ENCODE measurements around the gene SRSF8. TPM values are rescaled to one million over a fixed set of nuclear protein-coding genes. Genes with fewer than 3 reads are reported as not detected.

The SRSF8 gene
- total and polyA plus RNA-seq, 2 donors (not counting 3 experiments of a cell fraction or from before 2014, with no cell fraction given) = 21.9 to 31.3 TPM

GRCh38 chr11:95091663-95092180 is 25.0 kb downstream of the SRSF8 start:
- no peak overlapping the region for H3K27ac ChIP-seq (ENCODE audit: insufficient read depth, low read depth, low read length)
- no peak overlapping the region for H3K4me3 ChIP-seq (replicated peaks in 1 of 3; ENCODE audit: insufficient read depth in 1 of 3, low read depth in 1 of 3, low read length in 3 of 3)
- no TSS peak for BruUV-seq (replicated peaks)
- H3K27me3 ChIP-seq (ENCODE audit: control insufficient read depth in 2 of 2, insufficient read depth in 2 of 2, low read length in 2 of 2) = no peaks in the 10 kb centered on the region
- TF ChIP-seq MYC (IDR thresholded peaks at IDR 0.05; ENCODE audit: low read depth, low read length) = no peak
- no peak for TF ChIP-seq FOS (IDR thresholded peaks at IDR 0.05; ENCODE audit: borderline replicate concordance, insufficient read depth, low read length)
- no peak for TF ChIP-seq EZH2 (IDR thresholded peaks at IDR 0.05; ENCODE audit: borderline replicate concordance, low read depth, low read length, severe bottlenecking)
- TF ChIP-seq JUN (IDR thresholded peaks at IDR 0.05; ENCODE audit: borderline replicate concordance, insufficient read depth, insufficient read length, low read depth) = no peak
- TF ChIP-seq CTCF (IDR thresholded peaks at IDR 0.05; ENCODE audit: extremely low read depth in 1 of 2, insufficient read depth in 1 of 2, low read depth in 1 of 2, low read length in 2 of 2) = no peak
- no peak for TF ChIP-seq MAX (IDR thresholded peaks at IDR 0.05; ENCODE audit: insufficient read depth, insufficient read length)
- TF ChIP-seq POLR2A (IDR thresholded peaks at IDR 0.05; ENCODE audit: low read depth, low read length) = no peak
- TF ChIP-seq POLR2AphosphoS5 (IDR thresholded peaks at IDR 0.05; ENCODE audit: insufficient read depth, low read depth, low read length) = no peak
- TF ChIP-seq GATA2 (IDR thresholded peaks at IDR 0.05; ENCODE audit: insufficient read depth, insufficient read length, low read depth, low read length) = no peak
- H4K20me1 ChIP-seq (replicated peaks; ENCODE audit: control insufficient read depth, extremely low read depth, insufficient read depth, low read length) = no peaks in the 10 kb centered on the region
- H3K9me3 ChIP-seq (replicated peaks; ENCODE audit: control insufficient read depth, insufficient read depth, low read length) = no peaks in the 10 kb centered on the region
- no peaks in the 10 kb centered on the region for H3K9me1 ChIP-seq (replicated peaks; ENCODE audit: control insufficient read depth, extremely low read depth, insufficient read depth, low read length)
- POLR2A ChIA-PET = no interaction called here
- CTCF ChIA-PET = interaction anchor here (0.7 to 8.8 kb wide), 6 partner anchors 11 to 61 kb away, joined by 3 to 91 read pairs (median 12); partner anchors contain the start of gene SRSF8
- H2AFZ ChIP-seq (ENCODE audit: low read depth, low read length) = no peak overlapping the region
- intact Hi-C loops (cut with micrococcal nuclease) = no loop called here
- no peaks in the 10 kb centered on the region for H3K36me3 ChIP-seq (ENCODE audit: control insufficient read depth in 2 of 2, extremely low read depth in 1 of 2, insufficient read depth in 2 of 2, low read length in 2 of 2)
- H3K4me2 ChIP-seq (ENCODE audit: insufficient read depth, low read length) = no peak overlapping the region
- no peaks in the 10 kb centered on the region for H3K79me2 ChIP-seq (ENCODE audit: control insufficient read depth, insufficient read depth, low read length)
- no peak for DNase-seq (ENCODE audit: low read depth, low spot score)
- dilution Hi-C loops (cut with MboI; ENCODE audit: extremely low pct_ligation_motif_present, low sequenced_read_pairs) = no loop called here
- no peak overlapping the region for H3K9ac ChIP-seq (replicated peaks; ENCODE audit: extremely low read depth, insufficient read depth, low read length)
- H3K4me1 ChIP-seq (ENCODE audit: control insufficient read depth, extremely low read depth, insufficient read depth, low read length) = peaks cover 18% of the 10 kb centered on the region
- FAIRE-seq = no peak
